AG04449 (cell line): Measurements from ENCODE around the gene OPA1.

Source experiments
- CTCF ChIA-PET: fragments of 350-600 bp; formaldehyde crosslinking; extraction: SDS; loops from one replicate; lab custom pipeline; 2021; ENCODE audit warnings: antibody characterized with exemption; lab: Yijun Ruan, JAX
- POLR2A ChIA-PET: fragments of 400-600, 350-600 bp; formaldehyde crosslinking; extraction: SDS; loops from one replicate; lab custom pipeline; 2020; ENCODE audit warnings: antibody characterized with exemption, inconsistent platforms; lab: Yijun Ruan, JAX
- DNase-seq: peaks from one replicate; pipeline ENCODE4 v3.0.0-alpha.2; 2010; ENCODE audit warnings: low read depth, low spot score
- H3K4me3 ChIP-seq: 2 replicates; pipeline ENCODE4 v1.5.1; 2011; ENCODE audit warnings: low read depth, mild to moderate bottlenecking, control low read depth, low read length
- TF ChIP-seq, protein P1 (sequence below): IDR thresholded peaks from one replicate; pipeline ENCODE4 v1.5.1; 2011; ENCODE audit warnings: mild to moderate bottlenecking, moderate library complexity, low read length, control low read depth, inconsistent platforms; ENCODE audit not compliant: insufficient read depth; ENCODE audit errors: missing control alignments

The OPA1 gene

DNA sequence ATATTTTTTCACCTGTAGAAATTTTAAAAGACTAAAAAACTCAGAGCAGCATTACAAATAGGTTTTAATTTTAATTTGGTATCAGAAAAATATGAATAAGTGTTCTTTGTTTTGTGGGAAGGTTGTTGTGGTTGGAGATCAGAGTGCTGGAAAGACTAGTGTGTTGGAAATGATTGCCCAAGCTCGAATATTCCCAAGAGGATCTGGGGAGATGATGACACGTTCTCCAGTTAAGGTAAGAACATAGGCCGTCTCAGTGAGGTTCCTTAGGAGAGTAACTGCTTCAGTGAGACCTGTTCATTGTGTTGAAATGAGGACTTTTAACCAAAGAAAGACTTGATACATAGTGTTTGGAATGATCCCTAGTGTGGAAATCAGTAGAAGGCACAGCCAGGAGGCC lies 44.8 kb downstream of the OPA1 start:
- H3K4me3 ChIP-seq, result no peak overlapping the region
- TF ChIP-seq, protein P1, sequence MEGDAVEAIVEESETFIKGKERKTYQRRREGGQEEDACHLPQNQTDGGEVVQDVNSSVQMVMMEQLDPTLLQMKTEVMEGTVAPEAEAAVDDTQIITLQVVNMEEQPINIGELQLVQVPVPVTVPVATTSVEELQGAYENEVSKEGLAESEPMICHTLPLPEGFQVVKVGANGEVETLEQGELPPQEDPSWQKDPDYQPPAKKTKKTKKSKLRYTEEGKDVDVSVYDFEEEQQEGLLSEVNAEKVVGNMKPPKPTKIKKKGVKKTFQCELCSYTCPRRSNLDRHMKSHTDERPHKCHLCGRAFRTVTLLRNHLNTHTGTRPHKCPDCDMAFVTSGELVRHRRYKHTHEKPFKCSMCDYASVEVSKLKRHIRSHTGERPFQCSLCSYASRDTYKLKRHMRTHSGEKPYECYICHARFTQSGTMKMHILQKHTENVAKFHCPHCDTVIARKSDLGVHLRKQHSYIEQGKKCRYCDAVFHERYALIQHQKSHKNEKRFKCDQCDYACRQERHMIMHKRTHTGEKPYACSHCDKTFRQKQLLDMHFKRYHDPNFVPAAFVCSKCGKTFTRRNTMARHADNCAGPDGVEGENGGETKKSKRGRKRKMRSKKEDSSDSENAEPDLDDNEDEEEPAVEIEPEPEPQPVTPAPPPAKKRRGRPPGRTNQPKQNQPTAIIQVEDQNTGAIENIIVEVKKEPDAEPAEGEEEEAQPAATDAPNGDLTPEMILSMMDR, result no peak
- CTCF ChIA-PET, result interaction anchor here (1.3 kb wide), 1 partner anchor 8 kb away, joined by 3 read pairs; no protein-coding TSS in a partner anchor
- POLR2A ChIA-PET, result no interaction called here
- DNase-seq, result no peak

DNA sequence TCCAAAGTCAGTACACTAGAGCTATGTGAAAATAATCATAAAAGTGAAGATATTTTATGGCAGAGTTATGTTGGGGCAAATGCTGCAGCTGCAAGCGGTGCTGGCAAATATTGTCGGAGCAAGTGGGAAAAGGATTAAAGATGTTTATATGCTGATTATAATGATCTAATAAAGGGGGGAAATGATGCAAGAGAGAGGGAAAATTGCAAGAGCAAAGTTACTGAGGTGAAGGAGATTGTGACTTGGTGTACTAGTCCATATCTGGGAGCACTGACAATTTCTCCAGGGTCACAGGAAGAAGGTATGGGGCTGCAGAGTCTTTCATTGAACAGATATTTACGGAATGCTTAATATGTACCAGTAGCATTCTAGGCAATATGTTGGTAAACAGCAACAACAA lies 45.8 kb downstream of the OPA1 start:
- POLR2A ChIA-PET, result no interaction called here
- TF ChIP-seq, protein P1, result no peak
- CTCF ChIA-PET, result interaction anchor here (3.9 kb wide), 1 partner anchor 27 kb away, joined by 17 read pairs; no protein-coding TSS in a partner anchor
- no peak for DNase-seq
- no peak overlapping the region for H3K4me3 ChIP-seq

DNA sequence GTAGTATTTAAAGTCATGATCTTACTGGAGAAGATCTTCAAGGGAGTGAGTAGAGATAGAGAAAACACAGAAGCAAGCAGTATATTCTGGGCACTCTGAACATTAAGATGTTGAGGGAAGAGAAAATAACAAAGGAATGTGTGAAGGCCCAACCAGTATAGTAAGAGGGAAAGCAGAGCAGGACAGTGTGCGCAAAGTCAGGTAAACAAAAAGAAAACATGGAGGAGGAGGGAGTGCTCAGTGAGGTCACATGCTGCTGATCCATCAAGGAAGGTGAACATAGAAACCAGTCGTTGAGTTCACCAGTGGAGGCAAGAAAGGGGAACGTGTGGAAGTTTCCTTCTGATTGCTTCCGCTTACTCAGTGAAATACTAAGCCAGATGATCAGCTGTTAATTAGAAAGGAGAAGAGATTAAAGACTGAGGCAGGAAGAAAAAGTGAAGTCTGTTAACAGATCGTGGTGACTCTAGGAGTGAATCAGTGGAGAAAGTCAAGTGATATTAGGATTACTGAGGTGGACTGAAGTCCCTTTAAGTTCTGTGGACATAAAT lies 47.2 kb downstream of the OPA1 start:
- no peak for DNase-seq
- H3K4me3 ChIP-seq, result no peak overlapping the region
- CTCF ChIA-PET, result interaction anchor here (3.9 kb wide), 1 partner anchor 25 kb away, joined by 17 read pairs; no protein-coding TSS in a partner anchor
- TF ChIP-seq, protein P1, result no peak
- POLR2A ChIA-PET, result no interaction called here

DNA sequence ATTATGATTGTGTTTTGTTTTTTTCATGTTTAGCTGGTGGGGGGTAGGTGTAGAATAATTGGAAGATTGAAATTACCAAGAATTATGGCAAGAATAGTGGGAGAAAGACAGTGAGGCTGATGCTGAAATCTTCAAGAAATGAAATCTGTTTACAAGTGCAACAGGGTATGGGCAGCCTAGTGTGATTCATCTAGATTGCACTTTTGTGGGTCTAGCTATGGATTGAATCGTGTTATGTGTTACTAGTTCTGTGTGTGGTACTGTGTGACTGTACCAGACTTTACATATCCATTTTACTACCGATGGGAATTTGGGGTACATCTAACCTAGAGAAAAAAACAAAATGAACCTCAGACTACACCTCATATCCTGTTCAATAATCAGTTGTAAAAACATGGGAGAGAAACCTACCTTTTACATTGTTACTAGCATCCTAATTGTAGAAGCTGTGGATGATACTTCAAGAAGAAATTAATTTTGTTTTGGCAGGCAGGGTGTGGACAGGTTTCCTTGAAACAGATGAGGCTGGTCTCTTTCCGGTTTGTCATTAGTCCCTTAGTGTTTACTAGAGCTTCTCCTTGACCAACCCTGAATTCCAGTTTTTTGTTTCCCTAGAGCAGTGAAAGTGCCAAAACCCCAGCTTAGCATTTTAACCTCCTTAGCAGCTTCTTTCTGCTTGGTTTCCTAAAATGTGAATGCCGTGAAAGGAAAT lies 47.9 kb downstream of the OPA1 start:
- POLR2A ChIA-PET, result no interaction called here
- no peak overlapping the region for H3K4me3 ChIP-seq
- TF ChIP-seq, protein P1, result no peak
- CTCF ChIA-PET, result interaction anchor here (1.0 to 3.9 kb wide), 3 partner anchors 12 to 33 kb away, joined by 3 to 17 read pairs (median 3); no protein-coding TSS in a partner anchor
- DNase-seq, result no peak

DNA sequence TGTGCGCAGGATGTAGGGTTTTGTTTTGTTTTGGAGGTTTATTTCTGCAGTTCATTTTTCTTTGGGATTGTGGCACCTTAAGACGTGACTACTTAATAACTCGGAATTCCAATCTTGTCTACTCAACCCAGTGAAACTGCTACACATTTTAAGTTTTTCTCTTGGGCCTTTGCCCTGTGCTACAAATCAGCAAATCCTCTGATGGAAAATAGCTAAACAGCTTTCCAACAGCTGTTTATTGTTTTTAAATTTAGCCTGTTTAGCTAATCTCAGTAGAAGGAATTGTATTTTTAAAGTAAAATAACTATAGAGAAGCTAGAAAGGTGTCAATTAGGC lies 48.4 kb downstream of the OPA1 start:
- DNase-seq, result no peak
- TF ChIP-seq, protein P1, result no peak
- ChIA-PET CTCF (interaction anchor here (1.0 to 3.9 kb wide), 3 partner anchors 11 to 32 kb away, joined by 3 to 17 read pairs (median 3); no protein-coding TSS in a partner anchor), POLR2A (no interaction called here)
- H3K4me3 ChIP-seq, result no peak overlapping the region

DNA sequence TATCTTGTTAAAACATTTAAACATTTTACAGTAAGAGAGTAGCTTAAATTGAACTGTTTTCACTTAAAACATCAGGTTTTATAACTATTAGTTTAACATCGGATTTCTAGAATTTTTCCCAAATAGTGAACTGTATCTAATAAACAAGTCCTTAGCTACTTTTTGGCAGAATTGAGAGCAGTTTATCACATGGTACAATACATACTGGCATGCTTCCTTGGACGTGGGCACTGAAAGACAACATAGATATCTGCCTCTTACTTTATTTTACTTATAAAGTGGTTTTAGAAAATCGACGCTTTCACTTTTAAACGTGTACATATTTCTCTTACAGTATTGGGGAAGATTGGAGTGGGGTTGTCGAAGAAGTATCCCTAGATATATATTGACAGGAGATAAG lies 52.8 kb downstream of the OPA1 start:
- H3K4me3 ChIP-seq, result no peak overlapping the region
- DNase-seq, result no peak
- TF ChIP-seq, protein P1, result no peak
- POLR2A ChIA-PET, result no interaction called here
- CTCF ChIA-PET, result interaction anchor here (1.4 to 5.1 kb wide), 2 partner anchors 9 to 20 kb away, joined by 3 to 26 read pairs; no protein-coding TSS in a partner anchor
